Eye (tissue), 1 donor: ENCODE measurements around the gene ARHGDIG.
"Not testable (repeated sequence)": the region's sequence is repeated elsewhere in the genome, so short reads cannot be mapped to it uniquely, and the experiment has no call there.

Experiments used
- DNase-seq: peaks from one replicate; pipeline ENCODE4 v3.0.0-alpha.2; 2015

The ARHGDIG gene

DNA sequence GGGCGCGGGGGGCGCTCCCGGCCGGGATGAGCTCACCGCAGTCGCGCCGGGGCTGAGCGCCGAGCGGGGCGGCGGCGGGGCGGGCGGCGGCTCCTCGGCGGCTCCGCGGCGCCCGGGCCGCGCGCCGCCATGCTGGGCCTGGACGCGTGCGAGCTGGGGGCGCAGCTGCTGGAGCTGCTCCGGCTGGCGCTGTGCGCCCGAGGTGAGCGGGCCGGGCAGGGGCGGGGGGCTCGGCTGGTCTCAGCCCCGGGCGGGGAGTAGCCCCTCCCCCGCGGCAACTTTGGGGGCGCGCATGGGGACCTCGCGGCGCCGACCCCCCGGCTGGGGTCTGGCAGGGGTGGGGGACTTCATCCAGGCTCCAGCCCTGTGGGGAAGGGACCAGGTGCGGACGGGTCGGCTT lies at the start of gene ARHGDIG:
ARHGDIG (plus strand) TSS at position 40 of the 400 bp plus-strand sequence; CDS start at position 130, 90 bp downstream.
- peak; percentile 47 for DNase-seq

DNA sequence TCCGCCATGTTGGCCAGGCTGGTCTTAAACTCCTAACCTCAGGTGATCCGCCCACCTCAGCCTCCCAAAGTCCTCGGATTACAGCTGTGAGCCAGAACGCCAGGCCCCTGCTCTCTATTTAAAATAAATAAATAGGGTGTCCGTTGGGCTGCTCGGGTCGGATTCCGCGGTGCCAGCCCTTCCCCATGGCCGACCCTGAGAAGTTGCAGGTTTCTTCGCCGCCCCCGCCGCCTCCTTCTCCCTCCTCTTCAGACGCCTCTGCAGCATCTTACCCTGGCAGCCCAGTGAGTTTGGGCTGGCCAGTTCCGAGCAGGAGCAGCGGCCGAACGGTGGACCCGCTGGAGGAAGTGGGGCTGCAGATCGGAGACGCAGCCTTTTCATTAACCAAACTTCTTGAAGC lies 49.4 kb upstream of the ARHGDIG start:
- DNase-seq: no peak

DNA sequence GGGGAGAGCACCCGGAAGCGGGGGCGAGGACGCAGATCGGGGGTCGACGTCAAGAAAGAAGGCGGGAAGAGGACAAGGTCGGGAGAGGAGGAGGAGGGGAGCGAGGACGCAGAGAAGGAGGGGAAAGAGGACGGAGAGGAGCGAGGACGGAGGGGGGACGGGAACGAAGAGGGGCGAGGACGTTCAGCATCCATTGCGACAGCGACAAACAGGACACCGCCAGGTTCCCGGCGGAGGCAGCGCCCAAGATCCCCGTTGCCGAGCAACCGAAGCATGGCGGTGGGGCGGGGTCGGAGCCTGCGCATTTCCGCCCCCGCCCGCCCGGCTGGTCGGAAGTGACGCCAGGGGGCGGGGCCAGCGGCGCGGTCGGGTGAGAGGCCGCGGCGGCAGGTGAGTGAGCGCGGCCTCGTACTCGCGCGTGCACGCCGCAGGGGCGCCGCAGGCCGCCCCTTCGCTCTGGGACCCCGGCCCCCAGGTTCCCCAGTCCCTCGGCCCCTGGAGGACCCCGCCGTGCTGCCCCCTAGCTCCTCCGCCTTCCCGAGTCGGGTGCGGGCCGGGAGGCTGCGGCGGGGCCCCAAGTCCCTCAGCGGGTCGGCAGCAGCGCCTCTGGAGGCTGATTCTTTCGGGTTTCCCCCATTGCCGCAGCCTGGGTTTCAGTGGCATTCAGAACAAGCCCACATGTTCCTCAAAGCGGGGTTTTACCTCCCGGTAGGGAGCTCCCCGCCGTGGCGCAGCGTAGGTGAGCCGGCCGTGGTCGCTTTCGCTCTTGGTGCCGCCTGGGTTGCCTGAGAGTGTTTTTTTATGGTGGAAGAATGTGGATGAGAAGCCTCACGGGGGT lies 45.7 kb upstream of the ARHGDIG start, which contains the start of gene FAM234A:
FAM234A (plus strand) TSS at position 354 of the 838 bp plus-strand sequence. CDS start 19,593 bp downstream, outside the sequence.
- DNase-seq: peak; percentile 98

GRCh38 chr16:239948-240277 lies 40.5 kb upstream of the ARHGDIG start:
- no peak for DNase-seq

DNA sequence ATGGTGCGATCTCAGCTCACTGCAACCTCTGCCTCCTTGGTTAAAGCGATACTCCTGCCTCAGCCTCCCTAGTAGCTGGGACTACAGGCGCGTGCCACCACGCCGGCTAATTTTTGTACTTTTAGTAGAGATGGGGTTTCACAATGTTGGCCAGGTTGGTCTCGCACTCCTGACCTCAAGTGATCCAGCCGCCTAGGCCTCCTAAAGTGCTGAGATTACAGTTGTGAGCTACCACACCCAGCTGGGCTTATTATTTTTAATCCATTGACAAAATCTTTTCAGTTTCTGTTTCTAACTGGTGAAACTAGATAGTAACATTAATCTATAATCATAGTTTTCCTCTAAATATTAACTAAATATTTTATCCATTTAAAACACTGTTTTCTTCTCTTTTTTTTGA lies 39.8 kb upstream of the ARHGDIG start:
- DNase-seq: no peak

DNA sequence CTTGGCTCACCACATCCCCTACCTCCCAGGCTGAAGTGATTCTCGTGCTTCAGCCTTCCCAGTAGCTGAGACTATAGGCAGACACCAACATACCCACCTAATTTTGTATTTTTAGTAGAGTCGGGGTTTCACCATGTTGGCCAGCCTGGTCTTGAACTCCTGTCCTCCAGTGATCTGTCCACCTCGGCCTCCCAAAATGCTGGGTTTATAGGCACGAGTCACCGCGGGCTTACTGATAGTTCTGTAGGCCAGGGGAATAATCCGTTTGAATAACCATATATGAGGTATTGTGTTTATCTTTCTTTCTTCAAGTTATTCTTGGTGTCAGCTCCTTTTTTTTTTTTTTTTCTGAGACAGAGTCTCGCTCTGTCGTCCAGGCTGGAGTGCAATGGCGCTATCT lies 38.1 kb upstream of the ARHGDIG start:
- DNase-seq: no peak

- no peak for DNase-seq
Observed at GRCh38 chr16:243348-243747, 37.0 kb upstream of the ARHGDIG start.

- DNase-seq: no peak
Observed at GRCh38 chr16:245105-245504, 35.3 kb upstream of the ARHGDIG start.

- DNase-seq: no peak
Observed at GRCh38 chr16:247027-247426, 33.4 kb upstream of the ARHGDIG start.

GRCh38 chr16:249431-249830 lies 31.0 kb upstream of the ARHGDIG start:
- no peak for DNase-seq

GRCh38 chr16:252366-253337 lies 27.7 kb upstream of the ARHGDIG start:
- DNase-seq: no peak

DNA sequence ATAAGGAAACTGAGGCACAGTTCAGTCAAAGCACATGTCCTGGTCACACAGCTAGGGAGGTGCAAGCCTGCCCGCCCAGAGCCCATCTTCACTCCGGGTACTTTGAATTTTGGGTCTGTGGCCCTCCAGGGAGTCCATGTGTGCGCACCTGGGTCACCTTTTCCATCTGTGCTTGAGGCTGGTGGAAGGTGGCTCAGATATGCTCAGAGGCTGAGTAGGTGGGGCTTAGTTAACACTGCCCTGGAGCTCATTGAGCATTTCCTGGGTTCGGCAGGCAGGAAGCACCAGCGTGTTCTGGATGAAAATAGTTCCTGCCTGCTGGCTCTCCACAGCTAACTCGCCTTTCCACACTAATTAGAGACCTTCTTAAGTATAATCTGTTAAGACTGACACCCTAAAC lies 26.6 kb upstream of the ARHGDIG start:
- no peak for DNase-seq

DNA sequence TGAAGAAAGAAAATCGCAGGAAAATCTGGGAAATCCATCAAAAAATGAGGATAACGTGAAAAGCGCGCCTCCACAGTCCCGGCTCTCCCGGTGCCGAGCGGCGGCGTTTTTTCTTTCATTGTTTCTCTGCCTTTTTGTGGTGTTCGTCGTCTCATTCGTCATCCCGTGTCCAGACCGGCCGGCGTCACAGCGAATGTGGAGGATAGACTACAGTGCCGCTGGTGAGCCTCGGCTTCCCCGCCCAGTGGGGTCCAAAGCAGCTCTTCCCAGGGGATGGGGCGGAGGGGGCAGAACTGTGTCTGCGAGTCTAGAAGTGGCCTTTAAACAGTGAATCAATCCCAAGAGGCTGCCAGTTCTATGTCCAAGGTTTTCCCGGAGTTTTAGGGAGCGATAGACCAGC lies 25.9 kb upstream of the ARHGDIG start:
- DNase-seq: no peak

- no peak for DNase-seq
Observed at GRCh38 chr16:255183-255582, 25.2 kb upstream of the ARHGDIG start.

GRCh38 chr16:258091-258490 lies 22.3 kb upstream of the ARHGDIG start:
- not testable (repeated sequence) for DNase-seq

GRCh38 chr16:259226-259625 lies 21.2 kb upstream of the ARHGDIG start:
- DNase-seq: no peak

DNA sequence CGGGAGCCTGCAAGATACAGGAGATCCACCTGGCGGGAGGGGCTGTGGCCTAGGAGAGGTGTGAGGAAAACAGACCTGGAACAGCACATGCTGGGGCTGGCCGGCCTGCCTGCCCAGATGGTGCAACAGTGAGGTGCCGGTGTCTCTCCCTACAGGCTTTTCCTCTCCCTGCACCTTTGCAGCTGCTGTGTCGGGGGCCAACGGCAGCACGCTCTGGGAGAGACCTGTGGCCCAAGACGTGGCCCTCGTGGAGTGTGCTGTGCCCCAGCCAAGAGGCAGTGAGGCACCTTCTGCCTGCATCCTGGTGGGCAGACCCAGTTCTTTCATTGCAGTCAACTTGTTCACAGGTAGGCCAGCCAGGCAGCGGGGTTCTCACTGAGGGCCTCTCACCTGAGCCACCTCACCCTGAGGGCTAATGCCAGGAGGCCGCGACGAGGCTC lies 20.6 kb upstream of the ARHGDIG start:
- DNase-seq: no peak

- DNase-seq: no peak
Observed at GRCh38 chr16:260326-260725, 20.1 kb upstream of the ARHGDIG start.

DNA sequence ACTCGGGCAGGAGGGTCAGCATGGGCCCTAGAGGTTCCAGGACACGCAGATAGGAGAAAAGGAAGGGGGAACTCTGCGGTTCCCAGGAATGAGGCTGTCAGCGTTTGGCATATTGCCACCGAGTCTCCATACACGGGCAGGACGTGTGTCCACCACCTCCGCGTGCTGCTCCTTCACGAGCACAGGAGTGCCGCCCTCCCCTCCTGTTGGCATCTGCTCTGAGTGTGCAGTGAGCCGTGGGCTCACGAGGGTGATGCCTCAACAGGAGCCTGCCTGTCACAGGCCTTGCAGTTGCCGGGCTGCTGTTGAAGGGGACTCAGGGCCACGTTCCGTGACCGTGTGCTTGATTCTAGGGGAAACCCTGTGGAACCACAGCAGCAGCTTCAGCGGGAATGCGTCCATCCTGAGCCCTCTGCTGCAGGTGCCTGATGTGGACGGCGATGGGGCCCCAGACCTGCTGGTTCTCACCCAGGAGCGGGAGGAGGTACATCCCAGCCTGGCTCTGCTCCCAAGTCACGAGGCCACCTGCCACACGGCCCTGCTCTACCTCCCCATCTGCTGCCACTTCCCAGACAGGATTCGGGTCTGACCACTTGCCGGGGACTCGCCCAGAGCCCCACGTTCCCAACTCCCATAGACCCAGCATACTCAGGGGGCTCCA lies 19.2 kb upstream of the ARHGDIG start:
- DNase-seq: no peak

DNA sequence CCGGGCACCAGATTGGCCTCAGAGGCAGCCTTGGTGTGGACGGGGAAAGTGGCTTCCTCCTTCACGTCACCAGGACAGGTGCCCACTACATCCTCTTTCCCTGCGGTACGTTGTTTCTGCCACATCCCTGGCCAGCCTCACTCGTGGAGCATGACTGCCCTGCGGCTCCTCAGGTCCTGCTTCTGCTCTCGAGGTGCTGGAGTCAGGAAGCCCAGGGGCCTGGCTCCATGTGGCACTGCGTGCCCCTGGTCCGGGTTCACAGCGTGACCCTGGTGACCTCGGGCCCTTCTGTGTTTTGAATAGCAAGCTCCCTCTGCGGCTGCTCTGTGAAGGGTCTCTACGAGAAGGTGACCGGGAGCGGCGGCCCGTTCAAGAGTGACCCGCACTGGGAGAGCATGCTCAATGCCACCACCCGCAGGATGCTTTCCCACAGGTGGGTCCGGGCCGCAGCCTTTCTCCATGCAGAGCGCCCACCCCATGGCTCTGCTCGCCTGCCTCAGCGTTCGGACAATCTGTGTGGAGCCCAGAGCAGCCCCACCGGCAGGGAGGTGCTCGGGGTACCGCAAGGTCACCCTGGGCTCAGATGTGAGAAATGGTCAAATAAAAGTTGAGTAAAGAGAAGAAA lies 18.2 kb upstream of the ARHGDIG start:
- DNase-seq: no peak

DNA sequence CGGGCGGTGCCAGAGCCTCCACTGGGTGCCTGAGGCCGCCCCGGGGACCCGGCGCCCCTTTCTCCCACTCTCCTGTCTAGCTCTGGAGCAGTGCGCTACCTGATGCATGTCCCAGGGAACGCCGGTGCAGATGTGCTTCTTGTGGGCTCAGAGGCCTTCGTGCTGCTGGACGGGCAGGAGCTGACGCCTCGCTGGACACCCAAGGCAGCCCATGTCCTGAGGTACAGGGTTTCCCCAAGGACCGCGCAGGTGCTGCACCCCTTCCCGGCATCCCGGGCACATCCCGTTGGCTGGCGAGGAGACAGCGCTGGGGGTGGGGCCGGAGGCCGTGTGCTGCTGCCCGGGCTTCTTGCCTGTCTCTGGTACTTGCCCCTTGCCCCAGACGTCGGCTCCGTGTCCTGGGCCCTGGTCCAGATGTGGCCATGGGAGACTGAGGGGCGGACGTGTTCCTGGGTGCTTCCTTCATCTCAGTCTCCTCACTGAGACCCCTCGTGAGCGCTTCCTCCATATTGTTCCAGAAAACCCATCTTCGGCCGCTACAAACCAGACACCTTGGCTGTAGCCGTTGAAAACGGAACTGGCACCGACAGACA lies 17.1 kb upstream of the ARHGDIG start:
- DNase-seq: no peak

- no peak for DNase-seq
Observed at GRCh38 chr16:263944-264343, 16.4 kb upstream of the ARHGDIG start.
